Measurements from ENCODE around the gene ZNF740. TPM values are rescaled to one million over a fixed set of nuclear protein-coding genes. Genes with fewer than 3 reads are reported as not detected.

The ZNF740 gene
- total RNA-seq, 3 donors from 2014 or later = 17.9 to 22.0 (median 19.3) TPM

- Histone ChIP-seq H3K27me3 (no peaks in the 10 kb centered on the region), H3K9me3 (no peaks in the 10 kb centered on the region), H3K4me1 (no peaks in the 10 kb centered on the region), H3K27ac (no peak overlapping the region), H3K4me3 (no peak overlapping the region), H3K36me3 (peaks cover 11% of the 10 kb centered on the region)
- intact Hi-C loops (cut with DNase I; ENCODE audit: low total_unique reads) = no loop called here
- peak in 1 of 2 donors; percentile 27 for DNase-seq (ENCODE audit: low spot score in 2 of 2)
- TF ChIP-seq POLR2A (IDR thresholded peaks at IDR 0.05) (no peak), POLR2AphosphoS5 (IDR thresholded peaks at IDR 0.05) (no peak), CTCF (IDR thresholded peaks at IDR 0.05) (no peak)
Measured at GRCh38 chr12:53191096-53191884, 10.8 kb downstream of the ZNF740 start.

- DNase-seq (ENCODE audit: low spot score in 2 of 2) = peak in 1 of 2 donors; percentile 20
- Histone ChIP-seq H3K36me3 (peaks cover 7% of the 10 kb centered on the region), H3K27ac (no peak overlapping the region), H3K4me3 (no peak overlapping the region), H3K9me3 (no peaks in the 10 kb centered on the region), H3K4me1 (no peaks in the 10 kb centered on the region), H3K27me3 (no peaks in the 10 kb centered on the region)
- intact Hi-C loops (cut with DNase I; ENCODE audit: low total_unique reads) = no loop called here
- TF ChIP-seq CTCF (IDR thresholded peaks at IDR 0.05) (no peak), POLR2A (IDR thresholded peaks at IDR 0.05) (no peak), POLR2AphosphoS5 (IDR thresholded peaks at IDR 0.05) (no peak)
Measured at GRCh38 chr12:53191885-53192530, 11.5 kb downstream of the ZNF740 start.

- H3K4me1 ChIP-seq = no peaks in the 10 kb centered on the region
- H3K27ac ChIP-seq = no peak overlapping the region
- H3K4me3 ChIP-seq = no peak overlapping the region
- peaks cover under 1% of the 10 kb centered on the region for H3K36me3 ChIP-seq
- peak in 1 of 2 donors; percentile 25 for DNase-seq (ENCODE audit: low spot score in 2 of 2)
- H3K9me3 ChIP-seq = no peaks in the 10 kb centered on the region
- TF ChIP-seq CTCF (IDR thresholded peaks at IDR 0.05) = no peak
- TF ChIP-seq POLR2AphosphoS5 (IDR thresholded peaks at IDR 0.05) = no peak
- TF ChIP-seq POLR2A (IDR thresholded peaks at IDR 0.05) = no peak
- no peaks in the 10 kb centered on the region for H3K27me3 ChIP-seq
- intact Hi-C loops (cut with DNase I; ENCODE audit: low total_unique reads) = no loop called here
Measured at GRCh38 chr12:53192531-53193021, 12.1 kb downstream of the ZNF740 start.

- TF ChIP-seq POLR2A (IDR thresholded peaks at IDR 0.05) (no peak), CTCF (IDR thresholded peaks at IDR 0.05) (no peak), POLR2AphosphoS5 (IDR thresholded peaks at IDR 0.05) (no peak)
- no peaks in the 10 kb centered on the region for H3K4me1 ChIP-seq
- H3K36me3 ChIP-seq = no peaks in the 10 kb centered on the region
- H3K9me3 ChIP-seq = no peaks in the 10 kb centered on the region
- H3K27ac ChIP-seq = no peak overlapping the region
- no peaks in the 10 kb centered on the region for H3K27me3 ChIP-seq
- H3K4me3 ChIP-seq = no peak overlapping the region
- peak in 1 of 2 donors; percentile 30 for DNase-seq (ENCODE audit: low spot score in 2 of 2)
- intact Hi-C loops (cut with DNase I; ENCODE audit: low total_unique reads) = no loop called here
Measured at GRCh38 chr12:53193040-53193439, 12.5 kb downstream of the ZNF740 start.
